ENCODE results near the gene CBY1. TPM values are rescaled to one million over a fixed set of nuclear protein-coding genes. Genes with fewer than 3 reads are reported as not detected.

Gene CBY1
- total RNA-seq, 2 experiments from 2014 or later, result 3.5 to 12.8 TPM

GRCh38 chr22:38712486-38713207 lies 56.2 kb downstream of the CBY1 start:
- DNase-seq (ENCODE audit: low spot score), result no peak
- no peaks in the 10 kb centered on the region for H3K9me2 ChIP-seq (ENCODE audit: insufficient read depth, low read length)
- no peak overlapping the region for H3K4me2 ChIP-seq (ENCODE audit: low read length)
- peaks cover 34% of the 10 kb centered on the region for H4K20me1 ChIP-seq (ENCODE audit: insufficient read depth, low read length)
- no peak overlapping the region for H2AFZ ChIP-seq (ENCODE audit: low read length)
- intact Hi-C loops (cut with micrococcal nuclease; ENCODE audit: unreplicated experiment), result no loop called here
- CTCF ChIA-PET (ENCODE audit: unreplicated experiment), result no interaction called here
- TF ChIP-seq, protein P1, sequence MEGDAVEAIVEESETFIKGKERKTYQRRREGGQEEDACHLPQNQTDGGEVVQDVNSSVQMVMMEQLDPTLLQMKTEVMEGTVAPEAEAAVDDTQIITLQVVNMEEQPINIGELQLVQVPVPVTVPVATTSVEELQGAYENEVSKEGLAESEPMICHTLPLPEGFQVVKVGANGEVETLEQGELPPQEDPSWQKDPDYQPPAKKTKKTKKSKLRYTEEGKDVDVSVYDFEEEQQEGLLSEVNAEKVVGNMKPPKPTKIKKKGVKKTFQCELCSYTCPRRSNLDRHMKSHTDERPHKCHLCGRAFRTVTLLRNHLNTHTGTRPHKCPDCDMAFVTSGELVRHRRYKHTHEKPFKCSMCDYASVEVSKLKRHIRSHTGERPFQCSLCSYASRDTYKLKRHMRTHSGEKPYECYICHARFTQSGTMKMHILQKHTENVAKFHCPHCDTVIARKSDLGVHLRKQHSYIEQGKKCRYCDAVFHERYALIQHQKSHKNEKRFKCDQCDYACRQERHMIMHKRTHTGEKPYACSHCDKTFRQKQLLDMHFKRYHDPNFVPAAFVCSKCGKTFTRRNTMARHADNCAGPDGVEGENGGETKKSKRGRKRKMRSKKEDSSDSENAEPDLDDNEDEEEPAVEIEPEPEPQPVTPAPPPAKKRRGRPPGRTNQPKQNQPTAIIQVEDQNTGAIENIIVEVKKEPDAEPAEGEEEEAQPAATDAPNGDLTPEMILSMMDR (conservative IDR thresholded peaks at IDR 0.05; ENCODE audit: low read length), result no peak
- TF ChIP-seq EZH2phosphoT487 (IDR thresholded peaks at IDR 0.05; ENCODE audit: borderline replicate concordance, low read depth, low read length), result no peak
- no peaks in the 10 kb centered on the region for H3K9me3 ChIP-seq (ENCODE audit: low read length)
- no peak overlapping the region for H3K4me3 ChIP-seq (ENCODE audit: low read depth, low read length, poor library complexity, severe bottlenecking)
- no TSS peak for BruUV-seq (replicated peaks)
- H3K79me2 ChIP-seq (ENCODE audit: insufficient read depth, low read depth, low read length), result peaks cover 60% of the 10 kb centered on the region
- peaks cover 26% of the 10 kb centered on the region for H3K4me1 ChIP-seq (ENCODE audit: insufficient read depth, low read length, poor library complexity, severe bottlenecking)
- POLR2A ChIA-PET, result no interaction called here
- H3K36me3 ChIP-seq (ENCODE audit: insufficient read depth, low read length), result peaks cover 50% of the 10 kb centered on the region
- H3K27ac ChIP-seq (ENCODE audit: low read depth, low read length, poor library complexity, severe bottlenecking), result no peak overlapping the region

- no peaks in the 10 kb centered on the region for H3K9me2 ChIP-seq (ENCODE audit: insufficient read depth, low read length)
- no TSS peak for BruUV-seq (replicated peaks)
- peaks cover 28% of the 10 kb centered on the region for H4K20me1 ChIP-seq (ENCODE audit: insufficient read depth, low read length)
- DNase-seq (ENCODE audit: low spot score), result no peak
- H3K4me2 ChIP-seq (ENCODE audit: low read length), result no peak overlapping the region
- H3K4me3 ChIP-seq (ENCODE audit: low read depth, low read length, poor library complexity, severe bottlenecking), result no peak overlapping the region
- ChIA-PET CTCF (ENCODE audit: unreplicated experiment) (interaction anchor here (1.2 kb wide), 1 partner anchor 29 kb away, joined by 3 read pairs; no protein-coding TSS in a partner anchor), POLR2A (no interaction called here)
- TF ChIP-seq, protein P1 (conservative IDR thresholded peaks at IDR 0.05; ENCODE audit: low read length), result no peak
- no peak for TF ChIP-seq EZH2phosphoT487 (IDR thresholded peaks at IDR 0.05; ENCODE audit: borderline replicate concordance, low read depth, low read length)
- no peak overlapping the region for H3K27ac ChIP-seq (ENCODE audit: low read depth, low read length, poor library complexity, severe bottlenecking)
- no peak overlapping the region for H2AFZ ChIP-seq (ENCODE audit: low read length)
- H3K9me3 ChIP-seq (ENCODE audit: low read length), result no peaks in the 10 kb centered on the region
- intact Hi-C loops (cut with micrococcal nuclease; ENCODE audit: unreplicated experiment), result no loop called here
- peaks cover 61% of the 10 kb centered on the region for H3K36me3 ChIP-seq (ENCODE audit: insufficient read depth, low read length)
- H3K79me2 ChIP-seq (ENCODE audit: insufficient read depth, low read depth, low read length), result peaks cover 48% of the 10 kb centered on the region
- peaks cover 13% of the 10 kb centered on the region for H3K4me1 ChIP-seq (ENCODE audit: insufficient read depth, low read length, poor library complexity, severe bottlenecking)
These were observed 57.5 kb downstream of the CBY1 start for GRCh38 chr22:38713921-38714320.

DNA sequence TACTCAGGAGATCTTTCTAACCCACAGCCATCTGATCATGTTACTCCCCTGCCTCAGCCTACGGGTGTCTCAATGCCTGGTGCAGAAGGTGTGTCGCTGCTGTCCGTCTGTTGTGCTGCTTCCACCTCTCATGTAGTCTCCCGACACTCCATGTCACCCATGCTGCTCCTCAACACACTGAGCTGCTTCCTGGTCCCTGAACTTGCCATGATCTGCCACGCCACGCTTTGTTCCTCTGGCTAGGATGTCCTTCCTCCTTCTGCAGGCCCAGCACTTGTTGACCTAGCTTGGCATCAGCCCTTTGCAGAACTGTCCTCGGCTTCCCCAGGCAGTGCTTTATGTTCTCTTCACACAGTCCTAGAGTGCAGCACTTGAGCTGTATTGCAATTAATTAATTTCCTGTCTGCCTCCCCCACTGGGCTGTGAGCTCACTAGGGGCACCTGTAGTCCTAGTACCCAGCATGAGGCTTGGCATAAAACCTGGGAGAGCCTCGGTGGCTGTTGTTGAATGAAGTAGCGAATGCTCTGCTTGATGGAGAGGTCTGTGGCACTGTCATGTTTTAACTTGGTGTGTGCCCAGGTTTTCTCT lies 58.8 kb downstream of the CBY1 start:
- Histone ChIP-seq H3K9me3 (ENCODE audit: low read length) (no peaks in the 10 kb centered on the region), H3K36me3 (ENCODE audit: insufficient read depth, low read length) (peaks cover 53% of the 10 kb centered on the region), H3K4me2 (ENCODE audit: low read length) (no peak overlapping the region), H3K79me2 (ENCODE audit: insufficient read depth, low read depth, low read length) (peaks cover 35% of the 10 kb centered on the region), H4K20me1 (ENCODE audit: insufficient read depth, low read length) (peaks cover 18% of the 10 kb centered on the region), H2AFZ (ENCODE audit: low read length) (no peak overlapping the region), H3K4me1 (ENCODE audit: insufficient read depth, low read length, poor library complexity, severe bottlenecking) (no peaks in the 10 kb centered on the region), H3K4me3 (ENCODE audit: low read depth, low read length, poor library complexity, severe bottlenecking) (no peak overlapping the region), H3K27ac (ENCODE audit: low read depth, low read length, poor library complexity, severe bottlenecking) (no peak overlapping the region), H3K9me2 (ENCODE audit: insufficient read depth, low read length) (no peaks in the 10 kb centered on the region)
- BruUV-seq (replicated peaks), result no TSS peak
- ChIA-PET POLR2A (interaction anchor here (0.9 kb wide), 1 partner anchor 10 kb away, joined by 4 read pairs; the partner anchor contains the start of gene GTPBP1), CTCF (ENCODE audit: unreplicated experiment) (interaction anchor here (1.2 kb wide), 1 partner anchor 28 kb away, joined by 3 read pairs; no protein-coding TSS in a partner anchor)
- TF ChIP-seq, protein P1 (conservative IDR thresholded peaks at IDR 0.05; ENCODE audit: low read length), result no peak
- no peak for TF ChIP-seq EZH2phosphoT487 (IDR thresholded peaks at IDR 0.05; ENCODE audit: borderline replicate concordance, low read depth, low read length)
- intact Hi-C loops (cut with micrococcal nuclease; ENCODE audit: unreplicated experiment), result no loop called here
- DNase-seq (ENCODE audit: low spot score), result no peak
